Mammary epithelial cell (primary cell): ENCODE data around the gene RGS19.

Source experiments
- EZH2 ChIP-seq: IDR thresholded peaks from 2 replicates; pipeline ENCODE4 v1.6.1; 2012; ENCODE audit warnings: low read length, inconsistent platforms, borderline replicate concordance
- TF ChIP-seq, protein P1 (sequence below), 2 donors: IDR thresholded peaks in 1 of 2; conservative IDR thresholded peaks in 1 of 2; 2 replicates each; pipeline ENCODE4 v1.5.1; 2011 to 2012; ENCODE audit warnings: inconsistent platforms in 2 of 2, low read length in 2 of 2, mild to moderate bottlenecking in 2 of 2, control low read depth in 1 of 2, low read depth in 1 of 2; ENCODE audit not compliant: insufficient read depth in 1 of 2; ENCODE audit errors: extremely low read depth in 1 of 2

- TF ChIP-seq, protein P1, sequence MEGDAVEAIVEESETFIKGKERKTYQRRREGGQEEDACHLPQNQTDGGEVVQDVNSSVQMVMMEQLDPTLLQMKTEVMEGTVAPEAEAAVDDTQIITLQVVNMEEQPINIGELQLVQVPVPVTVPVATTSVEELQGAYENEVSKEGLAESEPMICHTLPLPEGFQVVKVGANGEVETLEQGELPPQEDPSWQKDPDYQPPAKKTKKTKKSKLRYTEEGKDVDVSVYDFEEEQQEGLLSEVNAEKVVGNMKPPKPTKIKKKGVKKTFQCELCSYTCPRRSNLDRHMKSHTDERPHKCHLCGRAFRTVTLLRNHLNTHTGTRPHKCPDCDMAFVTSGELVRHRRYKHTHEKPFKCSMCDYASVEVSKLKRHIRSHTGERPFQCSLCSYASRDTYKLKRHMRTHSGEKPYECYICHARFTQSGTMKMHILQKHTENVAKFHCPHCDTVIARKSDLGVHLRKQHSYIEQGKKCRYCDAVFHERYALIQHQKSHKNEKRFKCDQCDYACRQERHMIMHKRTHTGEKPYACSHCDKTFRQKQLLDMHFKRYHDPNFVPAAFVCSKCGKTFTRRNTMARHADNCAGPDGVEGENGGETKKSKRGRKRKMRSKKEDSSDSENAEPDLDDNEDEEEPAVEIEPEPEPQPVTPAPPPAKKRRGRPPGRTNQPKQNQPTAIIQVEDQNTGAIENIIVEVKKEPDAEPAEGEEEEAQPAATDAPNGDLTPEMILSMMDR (conservative IDR thresholded peaks at IDR 0.05 in 1 of 2, IDR thresholded peaks at IDR 0.05 in 1 of 2; ENCODE audit: extremely low read depth in 1 of 2, insufficient read depth in 1 of 2, low read depth in 1 of 2, low read length in 2 of 2), result no peak
- no peak for TF ChIP-seq EZH2
Measured at GRCh38 chr20:64073476-64074183, 5.7 kb downstream of the RGS19 start.
